Activated CD4-positive, CD25-positive, alpha-beta regulatory T cell treated with anti-CD3 and anti-CD28 coated beads, Interleukin-2, amount 50 U/mL, for 16 hours (primary cell): ENCODE data around the gene RBPJ.
"Not testable (repeated sequence)": the region's sequence is repeated elsewhere in the genome, so short reads cannot be mapped to it uniquely, and the experiment has no call there.

Experiments used
- DNase-seq: peaks from one replicate; pipeline ENCODE4 v3.0.0-alpha.2; 2020; ENCODE audit warnings: low read depth, low spot score

RBPJ gene

DNA sequence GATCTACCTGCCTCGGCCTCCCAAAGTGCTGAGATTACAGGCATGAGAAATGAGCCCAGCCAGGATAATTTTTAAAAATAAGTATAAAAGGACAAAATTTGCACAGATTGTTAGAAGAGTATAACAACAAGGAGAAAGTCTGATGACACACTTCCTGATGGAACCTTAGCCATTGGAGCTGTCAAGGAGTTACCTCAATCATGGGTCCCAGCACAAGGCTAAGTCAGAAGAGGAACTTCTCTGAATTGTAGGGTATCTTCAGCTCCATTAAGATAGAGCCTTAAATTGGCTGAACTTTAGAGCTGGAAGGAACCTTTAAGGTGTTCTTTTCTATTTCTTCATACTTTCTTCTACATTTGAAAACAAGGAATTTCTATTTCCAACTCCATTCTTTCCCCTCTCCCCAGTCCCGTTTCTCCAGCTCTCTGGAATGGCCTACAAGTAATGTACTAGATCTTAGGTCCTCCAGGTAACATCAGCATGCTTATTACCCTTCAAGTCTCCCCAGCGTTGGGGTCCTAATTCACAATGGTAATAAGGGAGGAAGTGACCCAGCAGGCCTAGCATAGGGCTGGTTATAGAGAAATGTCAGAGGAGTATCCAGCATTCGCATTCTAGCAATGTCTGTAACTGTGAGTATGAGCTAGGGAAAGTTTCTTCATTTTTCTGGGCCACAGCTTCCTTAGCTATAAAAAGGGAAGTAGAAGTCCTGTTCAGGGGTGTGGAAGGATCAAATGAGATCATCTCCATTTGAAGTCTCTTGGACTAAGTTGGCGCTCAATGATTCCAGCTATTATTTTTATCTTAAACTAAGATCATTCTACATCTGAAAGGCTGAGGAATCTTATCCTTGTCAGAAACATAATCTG, 18.5 kb upstream of the RBPJ start:
- DNase-seq = no peak

GRCh38 chr4:26303008-26303407, 17.8 kb upstream of the RBPJ start:
- no peak for DNase-seq

GRCh38 chr4:26307037-26307800, 13.6 kb upstream of the RBPJ start:
- no peak for DNase-seq

DNA sequence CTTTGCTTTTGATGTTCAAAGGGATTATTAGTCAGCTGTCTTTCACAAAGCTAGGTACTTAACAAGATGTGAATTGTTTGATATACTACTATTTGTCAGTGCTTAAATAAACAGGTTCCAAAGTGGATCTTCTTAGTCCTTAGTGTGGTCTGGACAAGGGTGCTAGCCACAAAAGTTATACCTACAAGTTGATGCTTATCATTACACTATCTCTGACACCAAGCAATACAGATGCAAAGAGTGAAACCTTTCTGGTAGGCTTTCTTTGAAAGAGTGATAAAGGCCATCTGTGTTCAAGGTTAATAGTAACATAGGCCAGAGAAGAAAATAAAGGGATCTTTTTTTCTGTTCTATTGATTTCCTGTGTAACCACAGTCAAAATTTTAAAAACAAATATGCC, 12.2 kb upstream of the RBPJ start:
- DNase-seq = no peak

- no peak for DNase-seq
Measured at GRCh38 chr4:26310264-26310663, 10.6 kb upstream of the RBPJ start.

DNA sequence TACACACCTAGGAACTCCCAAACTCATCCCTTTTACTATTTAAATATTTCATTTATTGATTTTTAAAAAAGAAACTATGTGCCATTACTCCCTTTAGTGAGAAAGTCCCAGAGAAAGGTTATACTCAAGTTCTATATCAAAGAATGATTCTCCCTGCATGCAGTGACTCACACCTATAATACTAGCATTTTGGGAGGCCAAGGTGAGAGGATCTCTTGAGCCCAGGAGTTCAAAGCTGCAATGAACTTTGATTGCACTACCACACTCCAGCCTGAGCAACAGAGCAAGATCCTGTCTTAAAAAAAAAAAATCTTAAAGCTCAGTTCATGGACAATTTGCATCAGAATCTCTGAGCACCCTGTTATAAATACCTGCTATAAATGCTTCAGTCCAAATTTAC, 9.2 kb upstream of the RBPJ start:
- no peak for DNase-seq

DNA sequence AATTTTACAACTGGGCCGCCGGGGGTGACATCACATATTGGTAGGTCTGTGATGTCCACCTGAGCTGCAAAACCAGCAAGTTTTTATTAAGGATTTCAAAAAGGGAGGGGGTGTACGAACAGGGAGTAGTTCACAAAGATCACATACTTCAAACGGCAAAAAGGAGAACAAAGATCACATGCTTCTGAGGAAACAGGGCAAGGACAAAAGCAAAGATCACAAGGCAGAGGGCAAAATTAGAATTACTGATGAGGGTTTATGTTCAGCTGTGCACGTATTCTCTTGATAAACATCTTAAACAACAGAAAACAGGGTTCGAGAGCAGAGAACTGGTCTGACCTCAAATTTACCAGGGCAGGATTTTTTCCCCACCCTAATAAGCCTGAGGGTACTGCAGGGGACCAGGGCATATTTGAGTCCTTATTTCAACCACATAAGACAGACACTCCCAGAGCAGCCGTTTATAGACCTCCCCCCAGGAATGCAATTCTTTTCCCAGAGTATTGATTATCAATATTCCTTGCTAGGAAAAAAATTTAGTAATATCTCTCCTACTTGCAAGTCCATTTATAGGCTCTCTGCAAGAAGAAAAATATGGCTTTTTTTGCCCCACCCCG, 5.4 kb upstream of the RBPJ start:
- DNase-seq = not testable (repeated sequence)

DNA sequence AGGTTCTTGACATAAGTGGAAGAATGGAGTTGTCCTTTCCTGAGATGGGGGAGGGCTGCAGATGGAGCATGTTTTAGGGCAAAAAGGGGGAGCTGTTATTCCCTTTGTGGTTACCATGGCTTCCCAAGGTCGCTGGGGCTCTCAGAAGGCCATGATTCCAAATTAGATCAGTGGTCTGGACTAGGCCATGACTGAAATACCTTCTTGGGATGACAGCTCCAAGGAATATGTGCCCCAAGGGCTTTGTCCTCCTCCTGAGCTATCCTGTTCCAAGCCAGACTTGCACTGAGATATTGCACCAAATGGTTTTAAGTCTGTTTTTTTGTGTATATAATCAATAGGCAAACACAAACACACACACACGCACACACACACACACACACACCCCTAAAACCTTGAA, 3.0 kb upstream of the RBPJ start:
- no peak for DNase-seq

- peak; percentile 91 for DNase-seq
Measured at GRCh38 chr4:26319467-26319948, 1.3 kb upstream of the RBPJ start.

- DNase-seq = peak; percentile 18
Measured at GRCh38 chr4:26319949-26320537, 771 bp upstream of the RBPJ start.

GRCh38 chr4:26321373-26322221, 783 bp downstream of the RBPJ start:
- DNase-seq = no peak

DNA sequence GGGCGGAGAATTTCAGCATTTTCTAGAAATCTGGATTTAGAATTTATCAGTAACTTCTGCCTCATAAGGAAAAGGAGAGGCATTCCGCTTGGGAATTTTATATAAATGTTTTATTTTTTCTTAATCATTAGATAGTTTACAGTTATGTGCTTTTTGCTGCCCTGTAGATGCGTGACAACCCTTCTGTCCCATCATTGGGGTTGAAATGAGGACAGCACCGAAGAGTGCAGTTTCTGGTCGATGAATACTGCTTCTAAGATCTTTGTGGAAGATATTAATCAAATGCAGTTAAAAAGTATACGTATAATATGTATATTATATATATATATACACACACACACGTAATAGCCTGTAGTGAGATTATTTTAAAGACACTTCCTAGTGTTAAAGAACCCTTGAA, 1.5 kb downstream of the RBPJ start:
- no peak for DNase-seq

DNA sequence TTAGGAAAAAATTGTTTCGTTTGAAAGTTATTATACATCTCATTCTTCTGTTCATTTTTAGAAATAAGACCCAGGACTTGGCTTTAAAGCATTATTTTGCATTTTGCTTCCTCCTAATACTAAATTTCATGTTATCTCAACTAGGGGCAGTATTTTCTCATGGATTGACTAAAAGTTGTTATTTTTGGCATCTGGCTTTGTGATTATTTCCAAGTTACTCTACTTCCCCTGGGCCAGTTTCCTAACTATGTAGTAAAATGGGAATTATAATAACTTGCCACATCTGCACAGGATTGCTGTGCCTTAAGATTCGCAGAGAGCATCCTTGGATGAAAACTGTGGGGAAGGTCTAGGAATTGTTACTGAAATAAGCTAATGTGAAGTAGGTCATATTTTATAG, 3.0 kb downstream of the RBPJ start:
- DNase-seq = no peak

GRCh38 chr4:26325191-26325590, 4.4 kb downstream of the RBPJ start:
- no peak for DNase-seq

- DNase-seq = no peak
Measured at GRCh38 chr4:26326791-26327190, 6.0 kb downstream of the RBPJ start.

- DNase-seq = no peak
Measured at GRCh38 chr4:26330186-26330787, 9.5 kb downstream of the RBPJ start.

DNA sequence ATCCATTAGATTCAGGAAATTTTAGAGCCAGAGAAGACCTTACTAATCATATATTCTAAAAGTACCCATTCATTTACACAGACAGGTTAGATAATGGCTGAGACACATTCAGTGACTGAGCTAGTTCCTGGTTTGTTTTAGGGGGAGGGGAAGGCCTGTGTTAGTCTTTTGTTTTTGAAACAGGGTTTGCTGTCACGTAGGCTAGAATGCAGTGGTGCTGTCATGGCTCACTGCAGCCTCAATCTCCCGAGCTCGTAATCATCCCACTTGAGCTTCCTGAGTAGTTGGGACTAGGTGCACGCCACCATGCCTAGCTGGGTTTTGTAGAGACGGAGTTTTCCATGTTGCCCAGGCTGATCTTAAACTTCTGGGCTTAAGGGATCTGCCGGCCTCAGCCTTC, 10.1 kb downstream of the RBPJ start:
- no peak for DNase-seq

GRCh38 chr4:26331380-26331950, 10.7 kb downstream of the RBPJ start:
- no peak for DNase-seq

DNA sequence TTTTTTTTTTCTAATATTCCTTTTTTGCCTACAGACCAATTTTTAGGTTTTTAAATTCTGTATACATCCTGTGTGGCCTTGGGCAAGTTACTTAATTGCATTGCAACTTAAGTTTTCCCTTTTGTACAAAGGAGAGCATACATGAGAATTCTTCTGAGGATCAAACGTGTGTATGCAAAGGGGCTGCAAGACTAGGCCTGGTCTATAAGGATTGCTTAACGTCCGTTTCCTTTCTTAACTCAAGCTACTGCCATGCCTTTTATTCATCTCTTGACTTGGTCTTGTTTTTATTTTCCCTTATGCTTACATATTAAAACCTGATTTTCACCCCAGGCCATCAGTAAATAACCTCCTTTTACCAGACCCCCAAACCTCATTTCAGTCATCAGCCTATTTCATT, 13.6 kb downstream of the RBPJ start:
- no peak for DNase-seq

GRCh38 chr4:26337612-26338011, 16.8 kb downstream of the RBPJ start:
- DNase-seq = no peak
